LNCaP clone FGC (cell line): ENCODE results near the gene PIP4K2A.
A peak's percentile ranks its signal among the peaks of the same experiment; 100 is the strongest.

Source experiments
- DNase-seq: peaks from one replicate; pipeline ENCODE4 v3.0.0-alpha.2; 2011; ENCODE audit warnings: low read depth
- H3K4me3 ChIP-seq: 2 replicates; pipeline ENCODE4 v1.5.1; 2011; ENCODE audit warnings: mild to moderate bottlenecking, low read depth, low read length, control low read depth
- TF ChIP-seq, protein P1 (sequence below): IDR thresholded peaks from 2 replicates; pipeline ENCODE4 v1.5.1; 2012; ENCODE audit warnings: mild to moderate bottlenecking; ENCODE audit not compliant: control insufficient read depth, insufficient read depth; ENCODE audit errors: extremely low read depth

The PIP4K2A gene

DNA sequence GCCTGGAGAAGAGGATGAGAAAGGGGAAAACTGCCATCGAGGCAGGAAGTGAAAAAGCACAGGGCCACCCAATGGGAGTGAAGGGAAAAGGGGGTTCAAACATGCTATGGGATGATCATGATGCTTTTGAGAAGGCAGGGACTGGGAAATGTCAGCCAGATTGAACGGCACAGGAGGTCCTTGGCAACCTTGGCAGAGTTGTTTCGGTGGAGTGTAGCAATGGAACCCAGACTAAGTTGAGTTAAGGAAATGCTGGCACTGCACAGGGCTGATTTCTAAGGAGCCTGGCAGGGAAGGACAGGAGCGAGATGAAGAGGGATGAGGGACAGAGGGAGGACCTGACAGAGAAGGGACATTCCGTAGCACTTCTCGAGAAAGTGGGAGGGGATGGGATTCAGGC, 101.4 kb downstream of the PIP4K2A start:
- TF ChIP-seq, protein P1, sequence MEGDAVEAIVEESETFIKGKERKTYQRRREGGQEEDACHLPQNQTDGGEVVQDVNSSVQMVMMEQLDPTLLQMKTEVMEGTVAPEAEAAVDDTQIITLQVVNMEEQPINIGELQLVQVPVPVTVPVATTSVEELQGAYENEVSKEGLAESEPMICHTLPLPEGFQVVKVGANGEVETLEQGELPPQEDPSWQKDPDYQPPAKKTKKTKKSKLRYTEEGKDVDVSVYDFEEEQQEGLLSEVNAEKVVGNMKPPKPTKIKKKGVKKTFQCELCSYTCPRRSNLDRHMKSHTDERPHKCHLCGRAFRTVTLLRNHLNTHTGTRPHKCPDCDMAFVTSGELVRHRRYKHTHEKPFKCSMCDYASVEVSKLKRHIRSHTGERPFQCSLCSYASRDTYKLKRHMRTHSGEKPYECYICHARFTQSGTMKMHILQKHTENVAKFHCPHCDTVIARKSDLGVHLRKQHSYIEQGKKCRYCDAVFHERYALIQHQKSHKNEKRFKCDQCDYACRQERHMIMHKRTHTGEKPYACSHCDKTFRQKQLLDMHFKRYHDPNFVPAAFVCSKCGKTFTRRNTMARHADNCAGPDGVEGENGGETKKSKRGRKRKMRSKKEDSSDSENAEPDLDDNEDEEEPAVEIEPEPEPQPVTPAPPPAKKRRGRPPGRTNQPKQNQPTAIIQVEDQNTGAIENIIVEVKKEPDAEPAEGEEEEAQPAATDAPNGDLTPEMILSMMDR = no peak
- no peak for DNase-seq
- no peak overlapping the region for H3K4me3 ChIP-seq

DNA sequence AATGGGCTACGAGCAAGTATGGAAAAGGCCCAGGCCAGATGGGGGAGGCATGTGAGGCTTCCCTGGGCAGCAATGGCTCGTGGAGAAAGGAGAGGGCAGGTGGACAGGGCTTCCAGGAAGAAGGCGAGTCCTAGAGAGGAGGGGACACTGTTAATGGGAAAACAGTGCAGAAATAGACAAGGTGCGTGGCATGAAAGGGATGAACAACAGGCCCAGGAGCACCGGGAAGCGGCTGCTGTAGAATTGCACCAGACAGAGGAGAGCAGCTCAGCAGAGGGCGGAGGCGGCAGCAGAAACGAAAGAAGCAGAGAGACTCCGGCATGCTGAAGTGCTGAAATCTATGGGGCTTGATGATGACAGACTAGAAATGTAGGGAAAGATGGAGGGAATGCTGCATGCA, 102.1 kb downstream of the PIP4K2A start:
- no peak overlapping the region for H3K4me3 ChIP-seq
- TF ChIP-seq, protein P1 = no peak
- DNase-seq = no peak

DNA sequence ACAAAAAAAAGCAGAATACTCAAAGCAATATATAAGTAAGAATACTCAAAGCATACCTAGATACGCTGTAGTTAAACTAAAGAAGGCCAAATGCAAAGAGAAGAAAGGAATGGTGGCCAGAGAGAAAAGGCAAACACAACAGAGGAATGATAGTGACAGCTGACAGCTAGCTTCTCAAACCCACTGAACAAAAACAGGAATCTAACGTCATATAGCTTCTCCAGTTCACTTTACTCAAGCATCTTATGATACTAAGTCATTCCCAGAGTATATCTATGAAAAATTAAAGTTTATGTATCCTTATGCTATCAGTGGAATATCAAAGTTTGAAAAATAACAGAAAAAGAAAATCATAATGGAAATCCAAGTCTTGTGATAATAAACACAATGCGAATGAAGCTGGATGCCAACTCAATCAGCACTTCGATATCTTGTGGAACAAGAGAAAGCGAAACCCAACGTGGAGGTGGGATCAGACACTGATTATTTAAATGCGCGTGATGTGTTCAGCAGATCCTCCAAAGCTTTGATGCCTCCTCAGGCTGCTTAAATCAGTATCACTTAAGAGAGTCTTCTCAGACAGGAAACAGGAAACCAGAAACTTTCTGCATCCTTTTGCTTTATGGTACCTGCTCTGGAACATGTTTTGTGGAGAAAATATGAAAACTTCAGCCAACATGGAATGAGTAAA, 102.8 kb downstream of the PIP4K2A start:
- H3K4me3 ChIP-seq = no peak overlapping the region
- DNase-seq = no peak
- TF ChIP-seq, protein P1 = no peak

DNA sequence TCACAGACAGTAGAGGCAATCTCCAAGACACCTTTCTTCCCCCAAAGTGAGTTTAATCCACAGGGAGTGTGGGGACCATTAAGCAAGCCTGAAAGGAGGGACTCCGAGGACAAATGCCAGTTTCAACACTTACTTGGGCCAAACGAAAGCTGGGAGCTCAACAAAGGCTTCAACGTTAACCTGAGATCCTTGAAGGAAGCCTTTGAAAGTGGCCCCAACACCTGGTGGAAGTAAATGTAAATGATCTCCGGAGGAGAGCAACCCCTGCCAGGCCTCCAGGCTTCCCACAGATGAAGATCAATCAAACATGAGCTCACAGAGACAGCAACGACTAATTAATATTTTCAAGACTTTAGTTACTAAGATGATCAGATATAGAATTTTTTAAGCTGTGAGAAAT, 103.8 kb downstream of the PIP4K2A start:
- H3K4me3 ChIP-seq = no peak overlapping the region
- no peak for DNase-seq
- TF ChIP-seq, protein P1 = no peak

DNA sequence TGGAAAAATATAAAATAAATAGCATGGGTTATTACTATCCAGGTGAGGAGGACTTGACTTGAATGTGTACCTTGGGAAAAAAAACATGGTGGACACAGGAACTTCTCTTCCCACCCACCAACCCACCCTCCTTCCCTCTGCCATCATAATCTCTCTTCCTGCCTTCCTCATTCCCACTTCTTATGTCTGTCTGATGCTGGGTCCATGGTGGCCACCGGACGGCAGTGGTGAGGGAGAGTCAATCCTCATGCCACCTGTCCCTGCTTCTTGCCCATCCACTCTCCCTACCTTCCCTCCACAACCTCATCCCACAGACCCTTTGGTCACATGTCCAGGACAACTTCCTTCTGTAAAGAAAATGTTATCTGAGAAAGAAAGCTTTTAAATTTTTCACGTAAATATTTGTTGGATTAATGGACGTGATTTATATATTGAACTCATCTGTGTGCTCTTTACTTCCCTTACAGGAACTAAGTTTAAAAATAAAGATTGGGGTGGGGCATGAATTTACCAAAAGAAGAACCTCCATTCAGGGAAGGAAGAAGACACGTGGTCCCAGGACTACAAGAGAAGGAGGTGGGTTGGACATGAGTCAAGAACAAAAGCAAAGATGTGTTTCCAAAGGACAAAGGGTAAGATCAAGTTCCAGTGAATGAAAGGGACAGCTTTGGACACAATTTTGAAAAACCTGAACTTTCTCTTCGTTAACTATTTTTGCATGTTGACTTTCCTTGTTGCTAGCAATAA, 104.5 kb downstream of the PIP4K2A start:
- no peak for DNase-seq
- TF ChIP-seq, protein P1 = 0 out of 2 replicates have a peak, but pooled peaks have one; percentile 17
- H3K4me3 ChIP-seq = no peak overlapping the region

DNA sequence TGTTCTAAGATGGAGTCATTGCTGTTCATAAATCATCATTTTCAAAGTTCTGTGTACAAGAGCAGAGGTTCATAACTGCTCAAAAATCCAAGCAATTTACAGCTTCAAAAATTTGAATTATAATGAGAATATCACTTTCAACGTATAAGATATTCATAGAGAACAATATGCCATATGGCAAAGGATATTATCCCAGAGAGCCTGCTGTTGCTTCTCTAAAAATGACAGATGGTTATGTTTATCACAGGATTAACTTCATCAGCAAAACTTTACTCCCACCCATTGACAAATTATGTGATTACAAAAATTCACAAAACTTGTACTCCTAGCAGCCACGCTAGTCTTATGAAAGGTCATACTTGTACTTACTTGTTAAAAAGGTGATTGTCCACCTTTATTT, 105.1 kb downstream of the PIP4K2A start:
- no peak overlapping the region for H3K4me3 ChIP-seq
- TF ChIP-seq, protein P1 = no peak
- DNase-seq = no peak
